ENCODE data around the gene HEPN1.

- TF ChIP-seq MYBL2 (CRISPR knock-in tag; IDR thresholded peaks at IDR 0.05) (no peak), NFYB (CRISPR knock-in tag; conservative IDR thresholded peaks at IDR 0.05; ENCODE audit: low read depth) (no peak), SP1 (CRISPR knock-in tag; conservative IDR thresholded peaks at IDR 0.05) (no peak)
- TF ChIP-seq, protein P1, sequence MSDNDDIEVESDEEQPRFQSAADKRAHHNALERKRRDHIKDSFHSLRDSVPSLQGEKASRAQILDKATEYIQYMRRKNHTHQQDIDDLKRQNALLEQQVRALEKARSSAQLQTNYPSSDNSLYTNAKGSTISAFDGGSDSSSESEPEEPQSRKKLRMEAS (CRISPR knock-in tag; IDR thresholded peaks at IDR 0.05), result no peak
- TF ChIP-seq, protein P2, sequence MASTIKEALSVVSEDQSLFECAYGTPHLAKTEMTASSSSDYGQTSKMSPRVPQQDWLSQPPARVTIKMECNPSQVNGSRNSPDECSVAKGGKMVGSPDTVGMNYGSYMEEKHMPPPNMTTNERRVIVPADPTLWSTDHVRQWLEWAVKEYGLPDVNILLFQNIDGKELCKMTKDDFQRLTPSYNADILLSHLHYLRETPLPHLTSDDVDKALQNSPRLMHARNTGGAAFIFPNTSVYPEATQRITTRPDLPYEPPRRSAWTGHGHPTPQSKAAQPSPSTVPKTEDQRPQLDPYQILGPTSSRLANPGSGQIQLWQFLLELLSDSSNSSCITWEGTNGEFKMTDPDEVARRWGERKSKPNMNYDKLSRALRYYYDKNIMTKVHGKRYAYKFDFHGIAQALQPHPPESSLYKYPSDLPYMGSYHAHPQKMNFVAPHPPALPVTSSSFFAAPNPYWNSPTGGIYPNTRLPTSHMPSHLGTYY (CRISPR knock-in tag; IDR thresholded peaks at IDR 0.05), result no peak
- TF ChIP-seq, protein P3, sequence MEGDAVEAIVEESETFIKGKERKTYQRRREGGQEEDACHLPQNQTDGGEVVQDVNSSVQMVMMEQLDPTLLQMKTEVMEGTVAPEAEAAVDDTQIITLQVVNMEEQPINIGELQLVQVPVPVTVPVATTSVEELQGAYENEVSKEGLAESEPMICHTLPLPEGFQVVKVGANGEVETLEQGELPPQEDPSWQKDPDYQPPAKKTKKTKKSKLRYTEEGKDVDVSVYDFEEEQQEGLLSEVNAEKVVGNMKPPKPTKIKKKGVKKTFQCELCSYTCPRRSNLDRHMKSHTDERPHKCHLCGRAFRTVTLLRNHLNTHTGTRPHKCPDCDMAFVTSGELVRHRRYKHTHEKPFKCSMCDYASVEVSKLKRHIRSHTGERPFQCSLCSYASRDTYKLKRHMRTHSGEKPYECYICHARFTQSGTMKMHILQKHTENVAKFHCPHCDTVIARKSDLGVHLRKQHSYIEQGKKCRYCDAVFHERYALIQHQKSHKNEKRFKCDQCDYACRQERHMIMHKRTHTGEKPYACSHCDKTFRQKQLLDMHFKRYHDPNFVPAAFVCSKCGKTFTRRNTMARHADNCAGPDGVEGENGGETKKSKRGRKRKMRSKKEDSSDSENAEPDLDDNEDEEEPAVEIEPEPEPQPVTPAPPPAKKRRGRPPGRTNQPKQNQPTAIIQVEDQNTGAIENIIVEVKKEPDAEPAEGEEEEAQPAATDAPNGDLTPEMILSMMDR (IDR thresholded peaks at IDR 0.05), result no peak
- TF ChIP-seq, protein P4, sequence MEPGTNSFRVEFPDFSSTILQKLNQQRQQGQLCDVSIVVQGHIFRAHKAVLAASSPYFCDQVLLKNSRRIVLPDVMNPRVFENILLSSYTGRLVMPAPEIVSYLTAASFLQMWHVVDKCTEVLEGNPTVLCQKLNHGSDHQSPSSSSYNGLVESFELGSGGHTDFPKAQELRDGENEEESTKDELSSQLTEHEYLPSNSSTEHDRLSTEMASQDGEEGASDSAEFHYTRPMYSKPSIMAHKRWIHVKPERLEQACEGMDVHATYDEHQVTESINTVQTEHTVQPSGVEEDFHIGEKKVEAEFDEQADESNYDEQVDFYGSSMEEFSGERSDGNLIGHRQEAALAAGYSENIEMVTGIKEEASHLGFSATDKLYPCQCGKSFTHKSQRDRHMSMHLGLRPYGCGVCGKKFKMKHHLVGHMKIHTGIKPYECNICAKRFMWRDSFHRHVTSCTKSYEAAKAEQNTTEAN (CRISPR knock-in tag; IDR thresholded peaks at IDR 0.05), result no peak
These were observed 36.5 kb upstream of the HEPN1 start for GRCh38 chr11:124882339-124883071.
